GM10266 (cell line): ENCODE results near the gene KLHL34.

Experiments used
- DNase-seq: peaks from one replicate; pipeline ENCODE4 v3.0.0; 2012; ENCODE audit errors: extremely low spot score
- CTCF ChIP-seq: IDR thresholded peaks from 2 replicates; pipeline ENCODE4 v1.5.1; 2012; ENCODE audit warnings: mild to moderate bottlenecking, low read depth; ENCODE audit not compliant: control insufficient read depth, insufficient read depth; ENCODE audit errors: missing control alignments

The KLHL34 gene

DNA sequence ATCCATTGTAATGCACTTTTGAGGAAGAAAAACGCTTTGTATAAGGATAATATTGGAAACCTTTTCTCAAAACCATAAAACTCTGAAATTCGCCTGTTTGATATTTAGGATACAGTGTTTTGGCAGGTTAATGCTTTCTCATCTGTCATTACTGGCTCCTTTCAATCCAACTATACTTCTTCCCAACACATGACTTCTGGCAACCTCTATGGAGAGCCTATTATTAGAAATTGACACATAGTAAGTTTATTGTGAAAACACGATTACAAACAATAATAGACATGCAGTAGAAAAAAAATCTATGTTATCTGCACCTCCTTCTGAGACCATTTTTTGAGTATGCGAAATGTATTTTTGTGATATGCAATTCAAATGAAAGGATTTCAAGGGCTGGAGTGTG lies 4.6 kb upstream of the KLHL34 start:
- DNase-seq, result no peak
- TF ChIP-seq CTCF, result no peak

GRCh38 chrX:21661316-21661715 lies 3.2 kb upstream of the KLHL34 start:
- no peak for TF ChIP-seq CTCF
- DNase-seq, result no peak

- DNase-seq, result no peak
- TF ChIP-seq CTCF, result no peak
These were observed 2.0 kb upstream of the KLHL34 start for GRCh38 chrX:21660156-21660555.

- no peak for DNase-seq
- TF ChIP-seq CTCF, result no peak
These were observed 1.2 kb upstream of the KLHL34 start for GRCh38 chrX:21659320-21659719.

DNA sequence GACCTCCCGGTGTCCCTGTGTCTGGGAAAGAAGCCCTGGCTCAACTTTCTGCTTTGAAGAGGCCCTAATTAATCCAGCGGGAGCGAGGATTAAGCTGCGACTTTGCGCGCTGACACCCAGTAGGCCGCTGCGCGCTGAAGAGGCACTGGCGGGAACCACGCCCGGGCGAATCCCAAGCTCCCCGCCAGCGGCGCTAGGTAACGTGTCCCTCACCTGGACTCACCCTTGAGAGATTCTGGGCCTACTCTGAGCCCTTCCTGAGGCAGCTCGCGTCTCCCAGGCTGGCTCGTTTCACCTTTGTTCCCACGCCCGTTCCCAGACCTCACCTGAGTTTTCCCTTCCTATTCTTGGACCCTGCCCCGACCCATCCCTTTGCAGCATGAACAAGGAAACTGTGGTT lies 616 bp upstream of the KLHL34 start:
- no peak for DNase-seq

DNA sequence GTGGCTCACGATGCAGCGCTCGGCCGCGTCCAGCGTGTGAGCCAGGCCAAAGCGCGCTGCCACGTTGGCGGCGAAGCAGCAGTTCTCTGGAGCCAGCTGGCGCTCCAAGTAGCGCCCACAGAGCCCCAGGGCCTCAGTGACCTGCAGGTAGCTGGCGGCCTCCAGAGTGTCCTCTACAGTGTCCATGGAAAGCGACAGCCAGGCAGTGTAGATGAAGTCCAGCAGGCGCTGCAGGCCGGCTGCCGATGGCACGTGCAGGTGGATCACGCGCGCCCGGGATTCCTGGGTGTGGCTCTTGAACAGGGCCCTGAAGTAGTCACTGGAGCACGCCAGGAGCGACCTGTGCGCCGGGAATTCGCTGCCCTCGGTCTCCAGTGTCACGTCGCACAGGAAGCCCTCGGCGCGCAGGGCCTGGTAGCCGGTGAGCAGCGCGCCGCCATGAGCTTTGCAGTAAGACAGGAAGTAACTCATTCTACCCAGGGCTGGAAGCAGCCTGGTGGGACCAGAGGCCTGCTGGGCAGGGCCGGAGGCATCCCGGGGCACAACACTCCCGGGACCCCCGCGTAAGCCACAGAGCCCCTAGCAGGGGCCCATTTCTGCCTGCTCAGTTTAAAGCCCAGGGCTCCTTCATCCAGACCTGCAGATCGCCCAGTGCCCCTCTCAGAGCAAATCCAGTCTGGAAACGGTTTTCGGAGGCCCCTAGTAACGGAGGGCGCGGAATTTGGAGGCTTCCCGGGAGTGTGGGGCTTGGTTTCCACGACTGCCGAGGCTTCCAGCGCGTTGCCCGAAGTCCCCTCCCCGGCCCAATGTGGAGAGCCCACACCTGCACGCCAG lies 595 bp downstream of the KLHL34 start:
- no peak for TF ChIP-seq CTCF
- DNase-seq, result peak; percentile 5

More for the DNA sequence above, 616 bp upstream of the KLHL34 start:
- no peak for TF ChIP-seq CTCF

- no peak for TF ChIP-seq CTCF
- no peak for DNase-seq
These were observed 1.4 kb downstream of the KLHL34 start for GRCh38 chrX:21656587-21657317.
